ELF-1 (cell line): ENCODE results near the gene RRAGB.
A peak's percentile ranks its signal among the peaks of the same experiment; 100 is the strongest.
"Not testable (repeated sequence)": the region's sequence is repeated elsewhere in the genome, so short reads cannot be mapped to it uniquely, and the experiment has no call there.

Source experiments
- DNase-seq: peaks from one replicate; pipeline ENCODE4 v3.0.0-alpha.2; 2016; ENCODE audit warnings: low read depth, low spot score

Gene RRAGB, protein sequence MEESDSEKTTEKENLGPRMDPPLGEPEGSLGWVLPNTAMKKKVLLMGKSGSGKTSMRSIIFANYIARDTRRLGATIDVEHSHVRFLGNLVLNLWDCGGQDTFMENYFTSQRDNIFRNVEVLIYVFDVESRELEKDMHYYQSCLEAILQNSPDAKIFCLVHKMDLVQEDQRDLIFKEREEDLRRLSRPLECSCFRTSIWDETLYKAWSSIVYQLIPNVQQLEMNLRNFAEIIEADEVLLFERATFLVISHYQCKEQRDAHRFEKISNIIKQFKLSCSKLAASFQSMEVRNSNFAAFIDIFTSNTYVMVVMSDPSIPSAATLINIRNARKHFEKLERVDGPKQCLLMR

DNA sequence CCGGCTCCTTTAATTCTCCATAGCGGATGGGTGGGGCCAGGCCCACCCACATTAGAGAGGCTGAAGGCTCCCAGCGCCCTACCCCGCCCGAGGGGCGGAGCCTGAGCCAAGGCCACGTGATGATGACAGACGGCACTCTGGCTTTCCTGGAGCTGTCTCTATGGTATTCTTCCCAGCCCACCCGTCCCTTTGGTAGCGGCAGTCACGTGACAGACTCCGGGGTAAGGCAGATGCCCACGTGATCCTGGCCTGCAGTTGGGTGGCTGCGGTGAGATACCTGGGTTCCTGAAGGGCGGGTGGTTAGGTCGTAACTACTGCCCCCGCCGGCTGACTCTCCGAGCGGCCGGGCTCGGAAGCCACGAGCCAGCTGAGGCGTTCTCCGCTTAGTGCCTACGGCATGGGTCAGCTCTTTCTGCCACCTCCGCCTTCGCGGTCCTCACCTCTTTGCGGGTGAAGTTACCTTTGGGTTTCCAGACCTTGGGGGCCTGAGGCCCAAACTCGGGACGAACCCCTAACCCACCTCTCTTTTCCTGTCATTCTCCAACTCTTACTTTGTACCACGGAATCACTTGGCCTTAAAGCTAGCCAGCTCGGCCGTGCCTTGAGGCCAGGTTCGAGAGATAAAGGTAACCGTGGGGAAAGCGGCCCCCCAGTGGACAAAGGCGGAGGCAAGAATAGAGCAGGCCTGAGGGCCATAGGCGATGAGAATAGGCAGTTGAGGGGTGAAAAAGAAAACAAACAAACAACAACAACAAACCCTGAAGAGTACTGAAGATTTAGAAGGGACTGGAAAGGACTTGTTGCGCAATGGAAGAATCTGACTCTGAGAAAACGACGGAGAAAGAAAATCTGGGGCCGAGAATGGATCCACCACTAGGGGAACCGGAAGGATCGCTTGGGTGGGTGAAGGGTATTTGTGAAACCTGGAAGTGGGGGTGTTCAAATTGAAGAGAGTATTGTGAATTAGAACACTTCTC is at the start of gene RRAGB:
TSS of gene RRAGB (plus strand) at position 229 of the 977 bp plus-strand sequence. CDS start at position 808, 579 bp downstream.
- peak; percentile 99 for DNase-seq

DNA sequence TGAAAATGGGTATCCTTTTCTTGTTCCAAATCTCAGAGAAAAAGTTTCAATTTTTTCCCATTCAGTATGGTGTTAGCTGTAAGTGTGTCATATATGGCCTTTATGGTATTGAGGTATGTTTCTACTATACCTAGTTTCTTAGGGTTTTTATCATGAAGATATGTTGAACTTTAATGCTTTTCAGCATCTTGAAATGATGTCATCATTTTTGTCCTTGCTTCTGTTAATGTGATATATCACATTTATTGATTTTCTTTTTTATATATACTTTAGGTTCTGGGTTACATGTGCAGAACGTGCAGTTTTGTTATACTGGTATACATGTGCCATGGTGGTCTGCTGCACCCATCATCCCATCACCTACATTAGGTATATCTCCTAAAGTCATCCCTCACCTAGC is 49.5 kb upstream of the RRAGB start:
- DNase-seq, result no peak

DNA sequence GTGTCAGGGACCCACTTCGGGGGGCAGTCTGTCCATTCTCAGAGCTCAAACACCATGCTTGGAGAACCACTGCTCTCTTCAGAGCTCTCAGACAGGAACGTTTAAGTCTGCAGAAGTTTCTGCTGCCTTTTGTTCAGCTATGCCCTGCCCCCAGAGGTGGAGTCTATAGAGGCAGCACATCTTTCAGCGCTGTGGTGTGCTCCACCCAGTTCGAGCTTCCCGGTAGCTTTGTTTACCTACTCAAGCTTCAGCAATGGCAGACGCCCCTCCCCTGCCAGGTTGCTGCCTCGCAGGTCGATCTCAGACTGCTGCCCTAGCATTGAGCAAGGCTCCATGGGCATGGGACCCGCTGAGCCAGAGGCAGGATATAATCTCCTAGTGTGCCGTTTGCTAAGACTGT is 29.0 kb upstream of the RRAGB start:
- DNase-seq, result not testable (repeated sequence)

DNA sequence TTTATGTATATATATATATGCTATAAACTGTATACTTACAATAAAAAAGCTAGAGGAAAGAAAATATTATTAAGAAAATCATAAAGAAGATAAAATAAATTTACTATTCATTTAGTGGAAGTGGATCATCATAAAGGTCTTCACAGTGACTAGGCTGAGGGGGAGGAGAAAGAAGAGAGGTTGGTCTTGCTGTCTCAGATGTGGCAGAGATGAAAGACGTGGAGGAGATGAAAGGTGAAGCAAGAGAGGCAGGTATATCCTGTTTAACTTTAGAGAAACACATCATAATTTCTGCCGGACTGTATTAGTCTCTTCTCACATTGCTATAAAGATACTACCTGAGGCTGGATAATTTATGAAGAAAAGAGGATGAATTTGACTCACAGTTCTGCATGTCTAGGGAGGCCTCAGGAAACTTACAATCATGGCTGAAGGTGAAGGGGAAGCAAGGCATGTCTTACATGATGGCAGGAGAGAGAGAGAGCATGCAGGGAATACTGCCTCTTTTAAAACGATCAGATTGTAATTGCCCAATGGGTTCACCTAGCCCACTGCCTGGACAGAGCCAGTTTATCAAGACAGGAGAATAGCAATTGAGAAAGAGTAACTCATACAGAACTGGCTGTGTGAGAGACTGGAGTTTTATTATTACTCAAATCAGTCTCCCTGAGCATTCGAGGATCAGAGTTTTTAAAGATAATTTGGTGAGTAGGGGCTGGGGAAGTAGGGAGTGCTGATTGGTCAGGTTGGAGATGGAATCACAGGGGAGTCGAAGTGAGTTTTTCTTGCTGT is 22.1 kb upstream of the RRAGB start:
- no peak for DNase-seq

DNA sequence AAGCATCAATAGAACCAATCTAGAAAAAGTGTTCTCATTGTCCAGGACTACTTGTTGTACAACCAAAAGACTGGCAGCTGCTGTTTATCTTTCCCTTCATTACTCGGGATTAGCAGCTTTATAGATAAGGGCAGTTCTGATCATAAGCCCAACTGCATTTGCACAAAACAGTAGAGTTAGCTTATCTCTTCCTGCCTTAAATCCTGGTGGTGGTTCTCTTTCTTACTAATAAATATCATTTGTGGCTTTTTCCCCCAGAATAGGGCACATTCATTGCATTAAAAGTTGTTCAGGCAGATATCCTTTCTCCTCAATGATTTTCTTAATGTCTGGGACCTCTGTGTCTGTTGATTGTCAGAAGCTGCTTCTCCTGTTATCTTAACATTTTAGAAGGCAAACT is 20.2 kb upstream of the RRAGB start:
- no peak for DNase-seq

DNA sequence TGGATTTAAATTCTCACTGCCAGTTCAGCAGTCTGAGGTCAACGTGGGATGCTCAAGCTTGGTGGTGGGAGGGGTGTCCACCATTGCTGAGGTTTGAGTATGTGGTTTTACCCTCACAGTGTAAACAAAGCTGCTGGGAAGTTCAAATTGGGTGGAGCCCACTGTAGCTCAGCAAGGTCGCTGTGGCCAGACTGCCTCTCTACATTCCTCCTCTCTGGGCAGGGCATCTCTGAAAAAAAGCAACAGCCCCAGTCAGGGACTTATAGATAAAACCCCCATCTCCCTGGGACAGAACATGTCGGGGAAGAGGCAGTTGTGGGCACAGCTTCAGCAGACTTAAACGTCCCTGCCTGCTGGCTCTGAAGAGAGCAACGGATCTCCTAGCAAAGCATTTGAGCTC is 14.9 kb upstream of the RRAGB start:
- no peak for DNase-seq

DNA sequence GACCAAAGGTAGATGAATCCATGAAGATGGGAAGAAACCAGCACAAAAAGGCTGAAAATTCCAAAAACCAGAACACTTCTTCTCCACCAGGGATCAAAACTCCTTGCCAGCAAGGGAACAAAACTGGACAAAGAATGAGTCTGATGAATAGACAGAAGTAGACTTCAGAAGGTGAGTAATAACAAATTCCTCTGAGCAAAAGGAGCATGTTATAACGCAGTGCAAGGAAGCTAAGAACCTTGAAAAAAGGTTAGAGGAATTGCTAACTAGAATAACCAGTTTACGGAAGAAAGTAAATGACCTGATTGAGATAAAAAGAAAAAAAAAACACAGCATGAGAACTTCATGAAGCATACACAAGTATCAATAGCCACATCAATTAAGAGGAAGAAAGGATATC is 14.1 kb upstream of the RRAGB start:
- not testable (repeated sequence) for DNase-seq

DNA sequence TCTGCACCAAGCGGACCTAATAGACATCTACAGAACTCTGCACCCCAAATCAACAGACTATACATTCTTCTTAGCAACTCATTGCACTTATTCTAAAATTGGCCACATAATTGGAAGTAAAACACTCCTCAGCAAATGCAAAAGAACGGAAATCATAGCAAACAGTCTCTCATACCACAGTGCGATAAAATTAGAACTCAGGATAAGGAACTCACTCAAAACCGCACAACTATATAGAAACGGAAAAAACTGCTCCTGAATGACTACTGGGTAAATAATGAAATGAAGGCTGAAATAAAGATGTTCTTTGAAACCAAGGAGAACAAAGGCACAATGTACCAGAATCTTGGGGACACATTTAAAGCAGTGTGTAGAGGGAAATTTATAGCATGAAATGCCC is 12.5 kb upstream of the RRAGB start:
- DNase-seq, result not testable (repeated sequence)

DNA sequence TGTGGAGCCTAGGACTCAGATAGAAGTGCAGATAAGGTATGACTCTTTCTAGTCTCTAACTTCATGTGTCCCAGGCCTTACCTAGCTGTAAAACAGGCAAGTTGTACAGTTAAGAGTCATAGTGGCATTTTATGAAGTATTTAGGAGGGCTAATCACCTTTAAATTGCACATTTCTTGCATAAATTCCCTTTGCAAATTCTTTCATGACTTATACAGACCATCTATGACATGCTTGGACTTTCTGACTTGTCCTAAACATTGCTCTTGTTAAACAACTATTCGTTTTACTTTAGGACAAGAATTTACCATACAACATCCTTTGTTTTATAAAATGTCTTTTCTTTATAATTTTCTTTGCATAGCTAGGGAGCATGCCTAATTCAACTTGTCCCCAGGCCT is 7.8 kb upstream of the RRAGB start:
- no peak for DNase-seq

DNA sequence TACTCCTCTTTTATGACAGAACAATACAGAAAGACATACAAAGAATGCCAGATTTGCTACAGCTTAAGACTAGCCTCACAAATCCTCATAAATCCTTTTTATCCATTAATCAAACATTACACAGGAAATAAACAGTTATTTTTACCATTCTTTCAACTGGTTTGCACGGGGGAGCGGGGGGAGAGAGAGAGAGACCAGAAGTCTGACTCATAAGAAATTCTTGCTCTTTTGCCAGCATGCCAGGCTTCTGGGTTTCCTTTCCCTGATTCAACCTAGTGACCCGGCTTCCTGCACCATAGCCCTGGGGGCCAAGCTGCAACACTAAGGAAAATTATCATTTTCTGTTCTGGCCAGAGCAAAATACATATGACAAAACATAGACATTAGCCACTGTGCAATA is 6.8 kb upstream of the RRAGB start:
- no peak for DNase-seq

DNA sequence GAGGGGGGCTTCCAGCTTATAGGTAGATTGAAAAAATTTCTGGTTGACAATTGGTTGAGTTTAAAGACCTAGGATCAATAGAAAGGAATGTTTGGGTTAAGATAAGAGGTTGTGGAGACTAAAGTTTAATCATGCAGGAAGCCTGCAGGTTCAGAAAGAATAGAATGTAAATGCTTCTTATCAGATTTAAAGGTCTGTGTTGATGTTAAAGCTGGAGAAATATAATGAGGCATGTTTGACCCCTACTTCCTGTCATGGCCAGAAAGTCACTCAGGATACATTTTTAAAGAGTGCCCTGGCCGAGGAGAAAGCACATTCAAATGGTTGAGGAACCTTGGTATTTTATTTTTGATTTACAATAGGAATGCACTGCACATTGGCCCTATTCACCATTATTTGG is 3.9 kb upstream of the RRAGB start:
- no peak for DNase-seq

DNA sequence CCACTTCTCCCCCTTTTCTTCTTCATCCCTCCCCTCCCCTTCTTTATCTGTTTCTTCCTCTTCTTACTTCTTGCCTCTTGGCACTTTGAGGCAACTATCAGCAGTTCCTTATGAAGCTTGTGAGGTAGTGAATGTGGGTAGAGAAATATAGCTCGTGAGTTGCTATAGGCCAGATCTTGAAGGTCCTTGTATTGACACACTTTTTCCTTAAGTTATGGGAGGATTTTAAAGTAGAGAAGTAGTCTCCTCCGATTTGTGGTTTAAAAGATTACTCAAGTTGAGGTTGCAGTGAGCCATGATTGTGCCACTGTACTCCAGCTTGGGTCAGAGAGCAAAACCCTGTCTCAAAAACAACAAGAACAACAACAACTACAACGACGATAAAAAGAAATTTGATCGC is 3.4 kb upstream of the RRAGB start:
- DNase-seq, result no peak

DNA sequence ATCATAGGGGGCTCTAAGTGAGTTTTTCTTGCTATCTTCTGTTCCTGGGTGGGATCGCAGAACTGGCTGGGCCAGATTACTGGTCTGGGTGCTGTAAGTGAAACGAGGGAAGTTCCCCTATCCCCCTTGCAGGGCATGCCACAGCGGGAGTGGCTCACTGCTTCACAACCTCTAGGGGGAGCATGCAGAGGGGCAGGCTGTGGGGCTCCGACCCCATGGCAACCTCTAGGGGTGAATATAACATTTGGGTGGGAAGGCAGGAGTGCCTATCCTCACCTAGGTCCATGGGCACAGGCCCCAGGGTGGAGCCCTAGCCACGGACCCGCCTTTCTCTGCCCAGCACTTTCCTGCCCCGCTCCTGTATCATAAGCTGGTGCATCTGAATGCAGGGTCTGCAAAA is 1.7 kb upstream of the RRAGB start:
- DNase-seq, result peak; percentile 18

DNA sequence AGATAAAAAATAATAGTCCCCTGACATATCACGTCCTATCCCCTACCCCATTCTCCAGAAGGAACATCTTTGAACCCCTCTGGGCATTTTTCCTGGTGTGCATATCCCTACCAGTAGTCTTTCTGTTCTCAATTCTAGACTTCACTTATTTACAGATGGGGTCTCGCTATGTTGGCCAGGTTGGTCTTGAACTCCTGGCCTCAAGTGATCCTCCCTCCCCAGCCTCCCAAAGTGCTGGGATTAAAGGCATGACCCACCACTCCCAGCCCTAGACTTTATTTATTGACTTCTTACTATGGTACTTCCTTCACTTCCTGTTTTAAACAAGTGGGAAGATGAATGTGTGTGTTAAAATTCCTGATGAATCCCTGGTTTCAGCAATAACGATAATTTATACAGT is 612 bp upstream of the RRAGB start:
- DNase-seq, result no peak

DNA sequence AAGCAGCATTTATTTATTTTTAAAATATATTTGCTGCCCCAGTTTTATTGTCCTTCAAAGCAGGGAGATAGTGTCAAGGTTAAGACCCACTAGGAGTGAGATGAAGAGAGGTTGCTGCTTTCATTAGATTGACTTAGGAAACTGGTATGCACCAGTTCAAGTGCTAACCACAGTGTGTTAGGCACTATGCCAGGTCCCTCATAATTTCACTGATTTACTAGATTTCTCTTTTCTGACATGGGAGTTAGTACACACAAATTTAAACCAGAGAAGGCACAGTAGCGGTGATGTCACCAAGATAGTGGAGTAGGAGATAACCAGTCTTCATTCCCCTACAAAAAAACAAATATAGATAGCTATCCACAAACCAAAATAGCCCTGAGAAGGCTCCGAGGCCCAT is 14.3 kb downstream of the RRAGB start:
- DNase-seq, result no peak

DNA sequence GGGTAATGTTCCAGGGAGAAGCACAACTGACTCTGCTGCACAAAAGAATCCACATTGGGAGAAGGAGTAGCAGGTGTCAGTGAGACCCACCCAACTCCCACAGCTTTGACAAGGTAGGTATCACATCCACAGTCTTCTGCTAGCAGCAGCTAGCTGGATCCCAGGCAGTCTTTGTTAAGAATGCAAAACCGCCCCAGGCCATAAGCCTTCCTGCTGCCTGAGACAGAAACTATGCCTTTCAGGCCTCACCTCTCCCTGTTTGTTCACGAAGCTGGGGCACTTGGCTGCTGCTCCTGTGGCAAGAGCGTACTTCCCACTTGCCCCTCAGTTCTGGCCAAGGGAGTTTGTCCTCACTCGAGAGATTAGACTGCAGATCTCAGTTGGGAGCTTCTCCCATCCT is 21.4 kb downstream of the RRAGB start:
- peak; percentile 89 for DNase-seq

DNA sequence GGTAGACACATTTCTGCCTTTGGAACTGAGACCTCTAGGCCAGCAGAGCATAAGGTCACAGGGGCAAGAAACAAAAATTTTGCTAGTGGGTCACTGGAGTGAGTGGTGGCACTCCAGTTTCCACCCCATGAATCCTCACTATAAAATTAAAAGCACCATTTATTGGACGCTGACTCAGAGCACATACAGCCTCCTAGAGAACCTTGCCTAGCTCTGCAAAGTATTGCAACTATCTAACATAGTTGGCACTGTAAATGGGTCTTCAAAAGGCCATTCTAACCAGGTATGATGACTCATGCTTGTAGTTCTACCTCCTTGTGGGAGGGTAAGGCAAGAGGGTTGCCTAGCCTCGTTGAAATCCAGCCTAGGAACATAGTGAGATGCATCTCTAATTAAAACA is 25.1 kb downstream of the RRAGB start:
- DNase-seq, result no peak

DNA sequence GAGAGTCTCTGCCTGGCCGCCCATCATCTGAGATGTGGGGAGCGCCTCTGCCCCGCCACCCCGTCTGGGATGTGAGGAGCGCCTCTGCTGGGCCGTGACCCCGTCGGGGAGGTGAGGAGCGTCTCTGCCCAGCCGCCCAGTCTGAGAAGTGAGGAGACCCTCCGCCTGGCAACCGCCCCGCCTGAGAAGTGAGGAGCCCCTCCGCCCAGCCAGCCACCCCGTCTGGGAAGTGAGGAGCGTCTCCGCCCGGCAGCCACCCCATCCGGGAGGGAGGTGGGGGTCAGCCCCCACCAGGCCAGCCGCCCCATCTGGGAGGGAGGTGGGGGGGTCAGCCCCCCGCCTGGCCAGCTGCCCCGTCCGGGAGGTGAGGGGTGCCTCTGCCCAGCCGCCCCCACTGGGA is 30.9 kb downstream of the RRAGB start:
- DNase-seq, result not testable (repeated sequence)

DNA sequence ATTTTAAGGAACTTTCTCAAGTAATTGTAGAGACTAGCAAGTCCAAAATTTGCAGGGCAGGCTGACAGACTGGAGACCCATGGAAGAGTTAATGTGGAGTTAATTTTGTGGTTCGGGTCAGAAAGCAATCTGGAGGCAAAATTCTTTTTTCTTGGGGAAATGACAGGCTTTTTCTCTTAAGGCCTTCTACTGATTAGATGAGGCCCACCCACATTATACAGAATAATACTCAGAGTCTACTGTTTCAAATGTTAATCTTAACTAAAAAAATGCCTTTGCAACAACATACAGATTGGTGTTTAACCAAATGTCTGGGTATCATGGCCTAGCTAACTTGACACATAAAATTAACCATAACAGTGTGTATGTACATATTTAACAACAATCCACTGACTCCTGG is 32.7 kb downstream of the RRAGB start:
- no peak for DNase-seq

DNA sequence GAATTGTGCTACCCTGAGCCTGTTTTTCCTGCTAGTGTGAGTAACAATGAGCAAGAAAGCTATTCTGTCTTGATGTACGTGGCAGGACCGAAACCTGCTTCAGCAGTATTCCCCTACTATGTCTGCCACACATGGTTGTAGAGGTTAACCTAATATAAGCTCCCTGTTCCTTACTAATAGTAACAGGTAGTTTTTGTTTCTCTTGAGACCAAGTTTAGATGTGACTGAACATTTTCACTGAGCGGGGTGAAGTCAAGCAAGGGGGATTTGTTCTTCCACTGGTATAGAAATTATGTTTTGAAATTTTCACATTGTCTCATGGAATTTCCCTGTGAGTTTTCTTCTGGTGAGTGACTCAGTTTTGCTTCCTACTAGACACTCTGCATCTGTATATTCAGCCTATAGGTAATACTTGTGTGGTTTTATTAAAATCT is 37.3 kb downstream of the RRAGB start:
- no peak for DNase-seq

DNA sequence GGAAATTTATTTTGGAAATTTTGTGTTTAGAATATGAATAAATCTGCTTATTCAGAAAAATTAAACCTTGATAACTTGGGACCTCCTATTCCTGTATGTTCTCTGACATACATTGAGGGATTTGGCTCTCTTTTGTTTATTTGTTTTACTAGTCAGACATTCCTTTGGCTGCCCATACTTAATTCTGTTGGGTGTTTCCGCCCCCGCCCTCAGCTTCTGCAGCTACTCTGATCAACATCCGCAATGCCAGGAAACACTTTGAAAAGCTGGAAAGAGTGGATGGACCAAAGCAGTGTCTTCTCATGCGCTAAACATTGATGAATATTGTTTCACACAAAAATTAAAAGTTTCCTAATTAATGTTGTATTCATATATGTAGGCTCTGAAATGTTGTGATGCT is 40.5 kb downstream of the RRAGB start:
- DNase-seq, result no peak

DNA sequence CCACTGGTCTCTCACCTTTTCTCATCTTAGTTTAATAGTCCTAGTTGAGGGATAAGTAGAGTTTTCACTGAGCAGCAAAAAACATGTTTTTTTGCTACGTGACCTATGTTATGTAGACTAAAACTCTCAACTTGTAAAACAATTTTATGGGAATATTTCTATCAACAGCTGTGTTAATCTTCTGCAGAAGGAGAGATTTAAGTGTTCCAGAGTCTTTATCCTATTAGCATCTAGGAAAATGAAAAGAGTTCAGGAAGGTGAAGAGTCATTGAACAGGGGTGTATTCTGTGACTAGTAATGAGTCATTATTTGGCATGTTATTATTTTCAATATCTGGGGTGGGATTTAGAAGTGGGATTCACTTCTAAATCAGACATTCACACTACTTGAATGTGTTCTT is 41.9 kb downstream of the RRAGB start:
- DNase-seq, result no peak
